PC-3 (cell line): ENCODE measurements around the gene HNRNPA1.

Source experiments
- CTCF ChIP-seq: fragments of 300-600 bp; sonication (generic); conservative IDR thresholded peaks from 2 replicates; pipeline ENCODE4 v1.5.1; 2017; ENCODE audit warnings: antibody characterized with exemption, low read depth, mild to moderate bottlenecking, low read length
- EZH2 ChIP-seq: fragments of 300-600 bp; sonication (generic); IDR thresholded peaks from one replicate; pipeline ENCODE4 v1.6.1; 2017; ENCODE audit warnings: antibody characterized with exemption, mild to moderate bottlenecking, low read length; ENCODE audit not compliant: unreplicated experiment
- EZH2phosphoT487 ChIP-seq: fragments of 300-600 bp; sonication (generic); IDR thresholded peaks from 2 replicates; pipeline ENCODE4 v1.6.1; 2018; ENCODE audit warnings: mild to moderate bottlenecking, antibody characterized with exemption, low read length, borderline replicate concordance

- TF ChIP-seq EZH2, result no peak
- TF ChIP-seq EZH2phosphoT487, result no peak
- TF ChIP-seq CTCF, result no peak
These were observed 48.2 kb downstream of the HNRNPA1 start for GRCh38 chr12:54328595-54329337.
